ENCODE measurements around the gene SLC66A3.

GRCh38 chr2:11213975-11214374, 58.7 kb downstream of the SLC66A3 start:
- no peak for TF ChIP-seq NFIC (IDR thresholded peaks at IDR 0.05)
- no peak for TF ChIP-seq RAD21 (IDR thresholded peaks at IDR 0.05; ENCODE audit: low read depth)
- TF ChIP-seq CREB1 (IDR thresholded peaks at IDR 0.05; ENCODE audit: low read depth) = no peak

Data from Ishikawa (cell line).